GM10847 (cell line): ENCODE measurements around the gene KCNH1.

Experiments
- POLR2A ChIP-seq: IDR thresholded peaks from 2 replicates; pipeline ENCODE4 v1.6.1; 2011; ENCODE audit not compliant: insufficient read length; ENCODE audit errors: extremely low read depth

KCNH1 gene

DNA sequence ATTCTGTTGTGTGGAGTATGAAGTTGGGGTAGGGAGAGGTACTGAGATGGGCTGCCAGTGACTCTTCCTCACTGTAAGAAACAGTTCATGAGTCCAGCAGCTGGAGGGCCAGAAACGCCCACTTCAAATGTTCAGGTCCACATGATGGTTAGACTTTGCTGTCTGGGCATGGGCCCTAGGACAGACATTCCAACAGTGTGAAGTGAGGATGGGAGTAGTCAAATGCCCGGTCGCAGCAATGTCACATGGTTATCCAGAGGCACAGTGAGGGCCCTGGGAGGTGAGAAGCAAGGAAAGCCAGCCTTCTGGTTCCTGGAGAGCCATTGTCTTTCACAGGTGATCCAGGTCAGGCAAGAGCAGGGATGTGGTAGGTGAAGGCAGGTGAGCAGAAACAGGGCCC lies 500.8 kb downstream of the KCNH1 start:
- no peak for TF ChIP-seq POLR2A

DNA sequence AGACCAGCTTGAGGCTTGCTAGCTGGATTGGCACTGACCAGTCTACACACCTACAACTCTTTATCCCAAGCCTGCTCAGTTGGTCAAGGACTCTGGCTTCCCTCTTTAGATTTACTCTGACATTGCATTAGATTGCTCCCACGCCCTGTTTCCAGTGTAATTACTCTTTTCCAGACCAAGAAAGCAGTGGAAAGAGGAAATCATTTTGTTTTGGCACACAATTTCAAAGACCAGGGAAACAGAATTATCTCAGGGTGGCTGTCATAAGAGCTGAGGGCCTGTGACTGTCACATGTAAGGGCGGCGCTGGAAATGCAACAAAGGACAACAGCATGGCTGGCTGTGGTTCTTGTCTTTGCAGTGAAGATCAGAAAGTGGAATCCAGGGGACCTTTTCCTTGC lies 502.5 kb downstream of the KCNH1 start:
- TF ChIP-seq POLR2A = no peak

DNA sequence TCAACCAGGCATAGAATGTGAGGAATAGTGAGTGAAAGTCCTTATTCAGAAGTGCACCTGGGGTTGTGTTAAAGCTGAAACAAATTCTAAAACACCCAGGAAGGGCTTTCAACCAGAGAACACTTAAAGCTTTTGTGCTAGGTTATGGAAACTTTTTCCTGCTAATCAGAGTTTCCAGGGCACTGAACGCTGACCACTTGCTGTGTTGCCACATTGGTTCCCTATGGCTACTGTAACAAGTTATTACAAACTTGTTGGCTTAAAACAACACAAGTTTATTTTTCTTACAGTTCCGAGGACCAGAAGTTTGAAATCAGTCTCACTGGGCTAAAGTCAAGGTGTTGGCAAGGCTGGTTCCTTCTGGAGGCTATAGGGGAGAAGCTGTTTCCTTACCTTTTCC lies 504.7 kb downstream of the KCNH1 start:
- no peak for TF ChIP-seq POLR2A

DNA sequence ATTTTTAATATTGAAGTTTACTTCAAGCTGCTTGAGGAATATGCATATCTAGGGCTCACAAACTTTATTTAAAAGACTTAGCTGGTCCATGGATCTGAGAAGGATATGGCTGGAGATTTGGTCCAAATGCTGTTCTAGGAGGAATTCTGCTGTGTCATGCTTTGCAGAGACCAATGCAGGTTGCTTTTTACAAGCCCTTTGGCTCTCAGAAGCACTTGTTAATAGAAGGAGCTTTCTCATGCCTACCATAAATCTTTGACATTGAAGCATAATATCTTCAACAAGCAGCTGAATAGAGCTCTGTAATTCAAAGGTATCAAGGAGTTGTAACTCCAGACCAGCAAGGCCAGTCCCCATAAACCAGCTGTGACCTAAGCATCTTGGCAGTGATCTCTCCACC lies 506.2 kb downstream of the KCNH1 start:
- TF ChIP-seq POLR2A = no peak
